CD14-positive monocyte (primary cell): Measurements from ENCODE around the gene MSI2. TPM values are rescaled to one million over a fixed set of nuclear protein-coding genes. Genes with fewer than 3 reads are reported as not detected.

Source experiments
- DNase-seq, 3 donors: peaks; one replicate each; pipeline ENCODE4 v3.0.0-alpha.2; 2011 to 2022
- H2AFZ ChIP-seq: 2 replicates; pipeline ENCODE4 v1.6.0; 2012; ENCODE audit warnings: mild to moderate bottlenecking, low read depth, low read length, inconsistent platforms; ENCODE audit not compliant: insufficient read depth, poor library complexity, severe bottlenecking
- H3K27ac ChIP-seq, 2 donors: 1 replicate in 1 of 2; 2 replicates in 1 of 2; pipeline ENCODE4 v1.5.1; 2012 to 2013; ENCODE audit warnings: low read length in 2 of 2, control low read depth in 1 of 2, inconsistent platforms in 1 of 2, low read depth in 1 of 2, mild to moderate bottlenecking in 1 of 2
- H3K27me3 ChIP-seq, 2 donors: one replicate each; pipeline versions ENCODE4 v1.6.0 to v1.6.1; 2011 to 2013; ENCODE audit warnings: low read length in 2 of 2; ENCODE audit not compliant: control insufficient read depth in 2 of 2, insufficient read depth in 2 of 2
- H3K36me3 ChIP-seq, 2 donors: replicated peaks in 1 of 2; 1 replicate in 1 of 2; 2 replicates in 1 of 2; pipeline versions ENCODE4 v1.5.1 to v1.6.1; 2012 to 2013; ENCODE audit warnings: low read length in 2 of 2, control low read depth in 1 of 2, inconsistent platforms in 1 of 2, mild to moderate bottlenecking in 1 of 2; ENCODE audit not compliant: insufficient read depth in 2 of 2, control insufficient read depth in 1 of 2
- H3K4me1 ChIP-seq, 2 donors: 1 replicate in 1 of 2; 2 replicates in 1 of 2; pipeline versions ENCODE4 v1.5.1 to v1.6.1; 2012 to 2013; ENCODE audit warnings: low read length in 2 of 2, control low read depth in 1 of 2, inconsistent platforms in 1 of 2, mild to moderate bottlenecking in 1 of 2, moderate library complexity in 1 of 2; ENCODE audit not compliant: insufficient read depth in 2 of 2, control insufficient read depth in 1 of 2
- H3K4me2 ChIP-seq: replicated peaks from 2 replicates; pipeline ENCODE3; 2012; ENCODE audit warnings: low read length, moderate library complexity, mild to moderate bottlenecking; ENCODE audit not compliant: poor library complexity, severe bottlenecking; ENCODE audit errors: extremely low read depth
- H3K4me3 ChIP-seq, 3 experiments: fragments of 200-600 bp in 1 of 3; sonication (generic) in 1 of 3; replicated peaks in 1 of 3; 1 replicate in 2 of 3; 2 replicates in 1 of 3; pipeline ENCODE4 v1.5.1; 2011 to 2013; ENCODE audit warnings: low read length in 3 of 3, mild to moderate bottlenecking in 3 of 3, control low read depth in 2 of 3, low read depth in 2 of 3, inconsistent platforms in 1 of 3, moderate library complexity in 1 of 3
- H3K79me2 ChIP-seq: 2 replicates; pipeline ENCODE4 v1.6.0; 2012; ENCODE audit warnings: mild to moderate bottlenecking, control low read depth, inconsistent platforms, low read length, moderate library complexity; ENCODE audit not compliant: insufficient read depth
- H3K9ac ChIP-seq: 2 replicates; pipeline ENCODE4 v1.6.0; 2017; ENCODE audit warnings: low read length, mild to moderate bottlenecking; ENCODE audit not compliant: insufficient read depth, poor library complexity, severe bottlenecking
- H3K9me3 ChIP-seq, 2 donors: replicated peaks in 1 of 2; 1 replicate in 1 of 2; 2 replicates in 1 of 2; pipeline versions ENCODE4 v1.5.1 to v1.6.1; 2012 to 2013; ENCODE audit warnings: low read length in 2 of 2, control low read depth in 1 of 2; ENCODE audit not compliant: control insufficient read depth in 1 of 2, insufficient read depth in 1 of 2
- H4K20me1 ChIP-seq: 2 replicates; pipeline ENCODE4 v1.6.0; 2012; ENCODE audit warnings: mild to moderate bottlenecking, low read length, control low read depth, moderate library complexity; ENCODE audit not compliant: insufficient read depth
- H3K27ac Mint-ChIP-seq, 7 donors: one replicate each; pipeline ENCODE4 v1.8.0; 2020; ENCODE audit warnings: mild to moderate bottlenecking in 7 of 7, mixed read lengths in 7 of 7, moderate library complexity in 6 of 7, inconsistent platforms in 2 of 7
- H3K27me3 Mint-ChIP-seq, 3 donors: one replicate each; pipeline ENCODE4 v1.8.0; 2021 to 2022; ENCODE audit warnings: low read depth in 3 of 3, mild to moderate bottlenecking in 3 of 3, mixed read lengths in 3 of 3, moderate library complexity in 3 of 3, inconsistent platforms in 1 of 3
- H3K36me3 Mint-ChIP-seq, 2 donors: one replicate each; pipeline ENCODE4 v1.8.0; 2020; ENCODE audit warnings: mixed read lengths in 2 of 2, inconsistent platforms in 1 of 2, mild to moderate bottlenecking in 1 of 2
- H3K4me1 Mint-ChIP-seq: one replicate; pipeline ENCODE4 v1.8.0; 2020; ENCODE audit warnings: mild to moderate bottlenecking, mixed read lengths
- H3K4me3 Mint-ChIP-seq, 2 donors: one replicate each; pipeline ENCODE4 v1.8.0; 2020; ENCODE audit warnings: mild to moderate bottlenecking in 2 of 2, mixed read lengths in 2 of 2, moderate library complexity in 1 of 2
- H3K9me3 Mint-ChIP-seq, 7 donors: one replicate each; pipeline ENCODE4 v1.8.0; 2020 to 2022; ENCODE audit warnings: mixed read lengths in 7 of 7, mild to moderate bottlenecking in 6 of 7, moderate library complexity in 6 of 7, inconsistent platforms in 2 of 7
- CTCF ChIP-seq: fragments of 200-600 bp; IDR thresholded peaks from one replicate; pipeline ENCODE4 v1.8.0; 2022; ENCODE audit warnings: antibody characterized with exemption, mild to moderate bottlenecking
- WGBS: methylation state at CpG from one replicate; pipeline ENCODE4 v1.1.5; 2013; ENCODE audit warnings: missing lambda C conversion rate; ENCODE audit not compliant: insufficient coverage; 5-methylcytosine and 5-hydroxymethylcytosine counted together
- intact Hi-C, 2 donors: fragments of 100-400 bp; cut with micrococcal nuclease; formaldehyde crosslinking; loops; one replicate each; pipeline versions ENCODE4 v1.15.0 to v1.15.1; 2023
- polyA plus RNA-seq, 3 donors: library from polyadenylated mRNA; depleted of rRNA in 1 of 3; unstranded in 2 of 3; stranded (reverse) in 1 of 3; fragments of 300-500 nt in 2 of 3; fragments of >200 nt in 1 of 3; fragmentation: Illumina TruSeq in 2 of 3; gene quantifications; 1 replicate in 2 of 3; 2 replicates in 1 of 3; pipeline ENCODE4 v1.2.3, GENCODE V29; 2012 to 2021

Gene MSI2
- polyA plus RNA-seq, 3 donors: 0.20 to 6.6 (median 0.37) TPM

- no CpG with 5 or more reads among the region's 9 CpGs for WGBS
- H3K36me3 ChIP-seq: no peaks in the 10 kb centered on the region
- peaks cover 4% of the 10 kb centered on the region for H4K20me1 ChIP-seq
- Mint-ChIP-seq H3K27me3 (peaks cover 0 to 8% (median 6%) of the 10 kb centered on the region in 3 donors), H3K9me3 (no peaks in the 10 kb centered on the region), H3K4me1 (no peaks in the 10 kb centered on the region), H3K27ac (peak overlapping the region in 1 of 7 donors; percentile 11), H3K36me3 (peaks cover 0 to 10% of the 10 kb centered on the region in 2 donors), H3K4me3 (no peak overlapping the region)
- no peak for TF ChIP-seq CTCF
- no peak for DNase-seq
- H3K4me2 ChIP-seq: no peak overlapping the region
- H3K9ac ChIP-seq: no peak overlapping the region
- no peak overlapping the region for H3K4me3 ChIP-seq
- H2AFZ ChIP-seq: no peak overlapping the region
- H3K27ac ChIP-seq: no peak overlapping the region
- H3K4me1 ChIP-seq: no peaks in the 10 kb centered on the region
- H3K9me3 ChIP-seq: no peaks in the 10 kb centered on the region
- H3K79me2 ChIP-seq: no peaks in the 10 kb centered on the region
- no peaks in the 10 kb centered on the region for H3K27me3 ChIP-seq
- intact Hi-C loops: no loop called here
These were observed 73.3 kb downstream of the MSI2 start for GRCh38 chr17:57329380-57330214.

GRCh38 chr17:57330587-57330986 is 74.3 kb downstream of the MSI2 start:
- Histone ChIP-seq H4K20me1 (peaks cover 7% of the 10 kb centered on the region), H3K9ac (no peak overlapping the region), H3K4me3 (no peak overlapping the region), H3K4me2 (no peak overlapping the region), H2AFZ (no peak overlapping the region), H3K9me3 (no peaks in the 10 kb centered on the region), H3K27me3 (no peaks in the 10 kb centered on the region), H3K36me3 (no peaks in the 10 kb centered on the region), H3K4me1 (no peaks in the 10 kb centered on the region), H3K27ac (no peak overlapping the region), H3K79me2 (no peaks in the 10 kb centered on the region)
- DNase-seq: no peak
- Mint-ChIP-seq H3K27me3 (peaks cover 0 to 10% (median 9%) of the 10 kb centered on the region in 3 donors), H3K9me3 (no peaks in the 10 kb centered on the region), H3K27ac (no peak overlapping the region), H3K4me3 (no peak overlapping the region), H3K4me1 (no peaks in the 10 kb centered on the region), H3K36me3 (peaks cover 0 to 7% of the 10 kb centered on the region in 2 donors)
- intact Hi-C loops: no loop called here
- WGBS: 100% methylated on average over 1 of the region's 6 CpGs
- TF ChIP-seq CTCF: no peak
